ENCODE results near the gene RDH5. TPM values are rescaled to one million over a fixed set of nuclear protein-coding genes. Genes with fewer than 3 reads are reported as not detected.

RDH5 gene
- total and polyA plus RNA-seq, 4 donors = 9.2 to 61.7 (median 29.2) TPM

GRCh38 chr12:55716582-55716957 is 3.6 kb upstream of the RDH5 start:
- WGBS = 8% methylated on average over 13 of the region's 13 CpGs
- H3K9ac ChIP-seq (ENCODE audit: low read depth in 1 of 2, low read length in 2 of 2) = peak overlapping the region in 1 of 2 donors; percentile 77
- H3K27me3 ChIP-seq (ENCODE audit: control insufficient read depth in 4 of 4, insufficient read depth in 4 of 4, low read length in 3 of 4) = no peaks in the 10 kb centered on the region
- no peak for DNase-seq (ENCODE audit: low spot score)
- H3K27ac ChIP-seq (ENCODE audit: low read depth in 1 of 2, low read length in 2 of 2) = peak overlapping the region; percentile 91 to 93
- TF ChIP-seq TAF1 (conservative IDR thresholded peaks at IDR 0.05) (no peak), HNF4G (IDR thresholded peaks at IDR 0.05) (no peak), REST (IDR thresholded peaks at IDR 0.05) (no peak), RAD21 (IDR thresholded peaks at IDR 0.05) (no peak), ZBTB33 (IDR thresholded peaks at IDR 0.05) (no peak), CTCF (IDR thresholded peaks at IDR 0.05; ENCODE audit: low read depth, low read length, missing input control) (no peak), FOXA1 (IDR thresholded peaks at IDR 0.05) (no peak), JUND (IDR thresholded peaks at IDR 0.05) (no peak), ATF3 (IDR thresholded peaks at IDR 0.05) (no peak), MAX (IDR thresholded peaks at IDR 0.05) (no peak), SP1 (IDR thresholded peaks at IDR 0.05) (no peak), RXRA (IDR thresholded peaks at IDR 0.05) (no peak), HNF4A (conservative IDR thresholded peaks at IDR 0.05) (no peak), GABPA (IDR thresholded peaks at IDR 0.05 in 1 of 2, conservative IDR thresholded peaks at IDR 0.05 in 1 of 2) (no peak)
- no peaks in the 10 kb centered on the region for H3K36me3 ChIP-seq (ENCODE audit: control insufficient read depth in 4 of 4, insufficient read depth in 3 of 4, low read depth in 1 of 4, low read length in 3 of 4)
- H3K4me1 ChIP-seq (ENCODE audit: control insufficient read depth in 4 of 4, insufficient read depth in 4 of 4, low read length in 3 of 4) = peaks cover 28 to 63% (median 52%) of the 10 kb centered on the region in 4 donors
- peak overlapping the region; percentile 71 to 92 (median 84) for H3K4me3 ChIP-seq (ENCODE audit: low read depth in 1 of 3, low read length in 3 of 3)
- H3K9me3 ChIP-seq (ENCODE audit: control insufficient read depth in 4 of 4, low read length in 3 of 4) = no peaks in the 10 kb centered on the region

Data from liver (tissue), 9 donors.